ENCODE results near the gene ALX1.
"Not testable (repeated sequence)": the region's sequence is repeated elsewhere in the genome, so short reads cannot be mapped to it uniquely, and the experiment has no call there.

Gene ALX1

GRCh38 chr12:85299053-85299452 is 19.0 kb downstream of the ALX1 start:
- DNase-seq (ENCODE audit: low read depth in 4 of 4, low spot score in 1 of 4): no peak

- no peak for DNase-seq (ENCODE audit: low read depth in 4 of 4, low spot score in 1 of 4)
Observed at GRCh38 chr12:85301051-85301450, 21.0 kb downstream of the ALX1 start.

- no peak for DNase-seq (ENCODE audit: low read depth in 4 of 4, low spot score in 1 of 4)
Observed at GRCh38 chr12:85308374-85308773, 28.4 kb downstream of the ALX1 start.

GRCh38 chr12:85309125-85309566 is 29.1 kb downstream of the ALX1 start:
- no peak for DNase-seq (ENCODE audit: low read depth in 4 of 4, low spot score in 1 of 4)

- DNase-seq (ENCODE audit: low read depth in 4 of 4, low spot score in 1 of 4): no peak
Observed at GRCh38 chr12:85310025-85310424, 30.0 kb downstream of the ALX1 start.

- no peak for DNase-seq (ENCODE audit: low read depth in 4 of 4, low spot score in 1 of 4)
Observed at GRCh38 chr12:85310456-85311076, 30.5 kb downstream of the ALX1 start.

GRCh38 chr12:85317866-85318636 is 38.0 kb downstream of the ALX1 start:
- not testable (repeated sequence) for DNase-seq (ENCODE audit: low read depth in 4 of 4, low spot score in 1 of 4)

DNA sequence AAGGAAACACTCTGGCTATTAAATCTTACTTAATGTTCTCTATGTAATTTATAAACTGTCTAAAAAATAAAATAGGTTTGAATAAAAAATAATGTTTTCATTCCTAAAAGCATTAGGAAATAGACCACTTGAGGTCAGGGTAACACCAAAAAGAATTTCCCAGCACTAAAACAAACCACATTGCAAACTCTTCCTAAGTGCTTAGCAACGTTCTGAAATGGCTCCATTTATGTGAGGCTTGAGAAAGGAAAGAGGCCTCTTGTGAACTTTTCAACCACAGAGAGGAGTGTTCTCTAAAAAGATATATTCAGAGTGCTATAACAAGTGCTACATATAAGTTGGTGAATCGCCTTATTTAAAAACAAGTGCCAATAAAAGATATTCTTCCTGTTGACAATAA is 42.7 kb downstream of the ALX1 start:
- DNase-seq (ENCODE audit: low read depth in 4 of 4, low spot score in 1 of 4): no peak

- DNase-seq (ENCODE audit: low read depth in 4 of 4, low spot score in 1 of 4): no peak
Observed at GRCh38 chr12:85325442-85325841, 45.4 kb downstream of the ALX1 start.

- no peak for DNase-seq (ENCODE audit: low read depth in 4 of 4, low spot score in 1 of 4)
Observed at GRCh38 chr12:85329913-85330312, 49.9 kb downstream of the ALX1 start.

DNA sequence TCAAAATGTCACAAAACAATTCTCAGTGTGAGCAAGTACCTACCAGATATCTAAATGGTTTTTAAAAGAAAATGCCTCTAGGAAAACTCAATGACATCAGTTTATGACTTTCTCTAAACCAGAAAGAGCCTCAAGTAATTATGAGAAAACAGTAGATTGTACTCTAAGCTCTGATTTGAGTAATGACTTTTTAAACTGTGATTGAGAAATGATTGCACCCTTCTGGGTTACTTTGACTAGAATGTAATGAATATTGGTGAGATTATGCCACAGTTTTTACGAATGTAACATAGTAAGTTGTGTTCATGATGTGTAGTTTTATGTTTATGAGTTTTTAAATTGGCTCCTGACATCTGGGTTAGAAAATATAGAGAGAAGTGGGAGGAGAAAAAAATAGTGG is 68.8 kb downstream of the ALX1 start:
- DNase-seq (ENCODE audit: low read depth in 4 of 4, low spot score in 1 of 4): no peak

GRCh38 chr12:85350356-85350755 is 70.3 kb downstream of the ALX1 start:
- DNase-seq (ENCODE audit: low read depth in 4 of 4, low spot score in 1 of 4): no peak
